HG02970 (cell line): ENCODE data around the gene RAD21L1.

Source experiments
- ATAC-seq: cut with Tn5 transposase; IDR thresholded peaks from one replicate; pipeline ENCODE4 v1.9.1; 2021; ENCODE audit warnings: mild to moderate bottlenecking, moderate library complexity, moderate number of reproducible peaks; ENCODE audit not compliant: unreplicated experiment, low FRiP score

RAD21L1 gene

DNA sequence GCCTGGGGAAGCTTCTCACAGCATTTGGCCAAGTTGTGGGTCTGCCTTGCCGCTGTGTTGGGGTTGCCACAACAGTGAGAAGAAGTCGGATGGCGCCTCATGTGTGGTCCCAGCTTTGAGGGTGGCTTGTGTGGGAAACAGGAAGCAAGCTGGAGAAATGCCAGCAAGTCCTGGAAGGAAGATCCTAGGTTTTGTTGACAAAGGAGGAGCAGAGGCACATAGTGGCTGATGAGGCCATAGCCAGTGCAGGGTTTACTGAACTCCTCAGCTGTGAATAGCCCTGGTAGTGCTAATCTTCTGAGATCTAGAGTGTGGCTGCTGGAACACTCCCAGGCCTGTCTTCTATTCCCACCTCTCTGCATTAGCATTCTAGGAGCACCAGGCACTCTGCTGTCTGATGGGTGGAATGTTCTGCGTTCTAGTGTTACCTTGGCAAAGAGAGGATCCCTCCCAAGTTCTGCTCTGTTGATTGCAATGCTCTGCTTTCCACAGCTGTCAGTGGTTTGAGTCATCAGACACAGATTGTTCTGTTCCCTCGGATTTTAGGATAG is 65.4 kb downstream of the RAD21L1 start:
- ATAC-seq: no peak

DNA sequence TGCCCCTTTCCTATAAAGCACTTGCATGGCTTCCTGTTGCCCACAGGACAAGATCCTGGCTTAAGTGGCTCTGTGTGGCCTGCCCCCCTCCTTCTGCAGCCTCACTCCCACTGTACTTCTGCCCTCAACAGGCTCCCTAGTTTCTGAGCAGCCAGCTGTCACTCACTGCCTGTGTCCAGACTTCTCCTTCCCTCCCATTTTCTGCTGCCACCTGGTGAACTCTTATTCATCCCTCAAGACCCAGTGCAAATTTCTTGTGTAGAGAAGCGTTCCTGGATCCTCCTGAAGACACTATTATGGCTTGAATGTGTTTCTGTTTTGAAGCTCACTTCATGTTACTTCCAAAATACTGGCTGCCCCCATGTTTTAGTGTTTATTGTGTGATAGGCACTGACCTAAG is 66.8 kb downstream of the RAD21L1 start:
- ATAC-seq: no peak

DNA sequence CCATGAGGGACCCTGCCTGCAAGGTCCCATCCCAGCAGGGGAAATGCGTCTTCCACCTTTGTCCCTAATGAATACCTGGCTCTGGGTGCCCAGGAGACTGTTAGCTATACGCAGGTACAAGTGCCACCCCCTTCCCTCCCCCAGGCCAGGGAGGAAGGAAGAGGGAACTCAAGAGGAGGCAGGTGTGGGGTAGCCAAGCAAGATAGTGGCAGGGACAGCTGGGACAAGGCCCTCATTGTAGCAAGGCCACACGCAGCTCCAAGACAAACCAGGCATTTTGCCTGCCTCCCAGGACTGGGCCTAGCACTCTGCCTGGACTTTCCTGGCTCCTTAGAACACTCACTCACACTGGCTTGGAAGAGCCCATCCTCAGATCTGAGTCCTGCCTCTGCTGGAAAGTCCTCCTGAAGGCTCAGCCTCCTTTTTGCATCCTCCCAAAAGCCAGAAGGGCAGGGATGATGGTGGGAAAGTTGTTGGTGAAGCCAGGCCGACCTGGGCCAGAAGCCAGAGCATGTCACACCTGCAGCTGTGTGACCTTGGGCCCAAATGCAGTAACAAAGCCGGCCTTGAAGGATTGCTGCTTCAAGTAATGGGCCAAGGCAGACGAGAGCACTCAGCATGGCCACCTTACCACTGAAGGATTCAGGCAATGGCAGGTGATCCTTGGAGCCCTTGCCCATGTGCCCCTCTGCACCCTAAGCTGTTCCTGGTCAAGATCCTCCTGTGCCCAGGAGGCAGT is 68.0 kb downstream of the RAD21L1 start:
- ATAC-seq: no peak

DNA sequence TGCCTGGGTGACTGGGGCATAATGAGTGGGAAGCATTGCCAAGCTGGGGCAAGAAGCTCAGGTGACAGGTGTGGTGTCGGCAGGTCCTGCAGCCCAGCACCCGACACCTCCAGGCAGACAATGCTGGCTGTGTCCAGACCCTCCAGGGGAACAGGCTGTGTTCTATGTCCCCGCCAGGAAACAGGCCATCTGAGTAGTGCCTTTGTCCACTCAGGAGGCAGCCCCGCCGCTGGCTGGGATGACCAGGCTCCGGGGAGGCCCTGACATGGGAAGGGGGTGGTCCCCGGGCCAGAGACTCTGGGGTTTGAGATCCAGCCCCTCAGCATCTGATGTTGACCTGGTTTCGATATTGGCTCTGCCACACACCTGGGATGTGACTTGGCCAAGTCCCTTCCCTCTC is 68.7 kb downstream of the RAD21L1 start:
- ATAC-seq: no peak

DNA sequence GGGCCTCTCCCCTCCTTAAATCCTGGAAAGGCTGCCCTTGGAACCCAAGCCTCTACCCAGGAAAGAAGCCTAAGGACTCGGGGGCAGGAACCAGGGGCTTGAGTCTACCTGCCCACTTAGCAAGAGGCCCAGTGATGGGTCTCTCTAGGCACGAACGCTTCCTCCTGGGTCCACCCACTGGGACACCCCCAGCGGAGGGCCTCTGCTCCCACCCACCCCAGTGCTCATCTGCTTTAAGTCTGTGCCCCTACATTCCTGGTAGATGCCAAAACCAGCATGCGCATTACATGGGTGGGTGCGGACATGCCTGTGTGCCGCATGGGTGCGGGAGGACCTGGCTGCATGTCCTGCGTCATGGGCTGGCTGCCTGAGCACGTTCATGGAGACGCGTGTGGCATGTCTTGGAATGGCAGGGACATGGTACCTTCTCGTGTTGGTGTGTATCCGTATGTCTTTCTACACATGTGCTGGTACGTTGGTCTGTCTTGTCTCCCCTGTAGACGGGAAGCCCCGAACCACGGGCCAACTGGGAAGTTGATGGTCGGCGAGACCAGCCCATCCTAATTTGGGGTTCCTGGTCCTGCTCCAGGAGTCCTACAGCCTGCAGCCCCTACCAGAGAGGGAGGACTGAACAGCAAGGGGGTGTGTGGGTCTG is 69.6 kb downstream of the RAD21L1 start:
- no peak for ATAC-seq

DNA sequence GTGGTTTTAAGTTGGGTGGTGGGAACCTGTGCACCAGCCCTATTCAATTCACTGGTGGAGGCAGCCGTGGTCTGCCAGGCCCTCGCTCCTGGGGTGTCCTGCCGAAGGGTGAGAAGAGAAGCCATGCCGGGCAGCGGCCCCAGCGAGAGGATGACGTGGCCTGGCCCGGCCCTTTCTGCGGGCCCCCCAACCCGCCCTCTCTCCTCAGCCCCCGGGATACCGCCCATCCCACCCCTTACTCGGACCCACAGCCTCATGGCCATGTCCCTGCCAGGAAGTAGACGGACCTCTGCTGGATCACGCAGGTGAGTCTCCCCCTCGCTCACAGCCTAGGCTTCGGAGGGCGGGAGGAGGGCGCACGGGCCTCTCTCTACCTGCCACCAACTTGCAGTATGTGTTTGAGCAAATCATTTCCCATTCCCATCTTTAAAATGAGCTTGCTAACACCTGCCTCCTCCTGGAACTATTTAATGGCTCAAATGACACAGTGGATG is 70.3 kb downstream of the RAD21L1 start:
- no peak for ATAC-seq

DNA sequence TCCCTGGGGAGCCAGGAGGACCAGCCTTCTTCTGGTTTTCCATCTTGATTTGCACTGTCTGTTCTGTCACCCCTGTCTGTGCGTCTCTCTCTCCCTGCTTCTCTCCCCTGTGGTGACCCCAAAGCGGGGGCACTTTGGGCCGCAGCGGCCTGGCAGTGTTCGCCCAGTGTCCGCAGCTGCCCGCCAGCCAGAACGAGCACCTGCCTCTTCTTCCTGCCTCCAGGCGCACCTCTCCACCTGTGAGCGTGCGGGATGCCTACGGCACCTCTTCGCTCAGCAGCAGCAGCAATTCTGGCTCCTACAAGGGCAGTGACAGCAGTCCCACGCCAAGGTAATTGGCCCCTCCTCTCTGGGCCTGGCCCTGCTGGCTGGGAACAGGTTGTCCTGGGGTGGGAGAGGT is 71.1 kb downstream of the RAD21L1 start:
- no peak for ATAC-seq

DNA sequence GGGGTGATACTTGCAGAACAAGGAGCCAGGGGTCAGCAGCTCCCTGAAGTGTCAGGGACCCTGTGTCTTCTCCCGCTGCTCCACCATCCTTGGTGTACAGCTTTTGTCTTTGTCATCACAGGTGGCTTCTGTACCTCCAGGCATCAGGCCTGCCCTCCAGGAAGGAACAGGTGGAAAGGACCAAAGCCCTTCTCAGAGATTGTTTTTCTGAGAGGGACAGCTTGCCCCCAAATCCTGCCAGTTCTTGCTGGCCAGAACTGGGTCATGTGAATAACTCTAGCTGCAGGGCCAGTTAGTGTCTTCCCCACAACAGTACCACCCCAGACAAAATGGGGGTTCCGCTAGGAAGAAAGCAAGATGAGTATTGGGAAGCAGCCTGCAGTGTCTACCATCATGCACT is 71.6 kb downstream of the RAD21L1 start:
- ATAC-seq: no peak

DNA sequence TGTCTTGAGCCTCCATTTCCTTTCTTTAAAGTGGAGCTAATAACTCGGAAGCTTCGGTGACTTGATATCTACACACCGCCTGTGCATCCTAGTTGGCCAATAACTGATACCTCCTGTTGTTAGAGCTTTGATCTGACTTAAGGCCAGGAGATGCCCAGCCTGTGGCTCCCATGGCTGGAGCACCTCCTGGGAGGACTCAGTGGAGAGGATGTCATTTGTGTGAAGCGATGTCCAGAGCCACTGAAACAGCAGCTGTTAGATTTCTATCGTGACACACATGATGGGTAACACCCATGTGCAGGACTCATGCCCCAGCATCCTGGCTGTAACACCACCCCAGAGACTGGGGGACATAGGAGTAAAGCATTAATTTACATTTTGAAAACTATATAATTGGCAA is 72.3 kb downstream of the RAD21L1 start:
- ATAC-seq: no peak

DNA sequence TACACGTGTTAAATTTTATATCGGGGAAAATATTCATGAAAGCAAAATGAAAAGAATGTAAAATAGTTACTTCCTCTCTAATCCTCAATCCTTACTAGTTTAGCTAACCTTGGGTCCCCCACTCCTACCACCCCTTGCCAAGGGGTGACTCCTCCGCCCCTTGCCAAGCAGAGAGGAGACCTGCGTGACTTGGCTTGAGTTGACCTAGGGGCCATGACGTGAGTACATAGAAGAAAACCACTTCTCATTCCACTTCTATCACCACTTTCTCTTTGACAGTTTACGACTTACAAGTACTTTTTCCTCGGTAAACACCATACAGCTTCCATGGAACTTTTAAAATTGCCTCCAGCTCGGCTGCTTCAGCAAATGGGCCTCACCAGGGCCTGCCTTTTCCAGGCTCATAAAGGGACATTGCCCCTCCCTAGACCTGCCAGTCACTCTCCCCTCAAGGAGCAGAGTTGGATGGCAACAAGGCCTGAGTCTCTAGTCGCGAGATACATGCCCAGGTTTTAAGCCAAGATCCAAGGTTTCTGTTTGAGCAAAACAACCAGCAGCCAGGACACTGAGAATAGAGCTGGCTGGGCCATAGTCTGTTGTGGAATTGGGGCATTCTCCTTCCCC is 73.2 kb downstream of the RAD21L1 start:
- ATAC-seq: no peak

DNA sequence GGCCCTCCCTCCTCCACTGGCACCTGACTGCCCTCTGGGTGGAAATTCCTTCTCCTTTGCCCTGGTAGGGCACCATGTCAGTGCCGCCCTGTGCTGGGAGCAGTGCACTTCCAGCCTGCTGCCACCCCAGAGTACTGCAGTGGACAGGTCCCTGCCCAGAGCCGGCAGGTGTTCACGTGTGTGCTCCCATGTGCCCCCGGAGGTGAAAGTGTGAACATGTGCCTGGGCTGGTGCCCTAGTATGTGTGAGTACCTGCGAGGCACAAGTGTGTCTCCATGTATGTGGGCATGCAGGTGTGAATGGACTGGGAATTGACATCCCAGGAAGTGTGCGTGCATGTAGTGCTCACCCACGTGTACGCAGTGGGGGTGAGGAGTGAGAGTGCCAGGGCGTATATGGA is 73.7 kb downstream of the RAD21L1 start:
- ATAC-seq: no peak

DNA sequence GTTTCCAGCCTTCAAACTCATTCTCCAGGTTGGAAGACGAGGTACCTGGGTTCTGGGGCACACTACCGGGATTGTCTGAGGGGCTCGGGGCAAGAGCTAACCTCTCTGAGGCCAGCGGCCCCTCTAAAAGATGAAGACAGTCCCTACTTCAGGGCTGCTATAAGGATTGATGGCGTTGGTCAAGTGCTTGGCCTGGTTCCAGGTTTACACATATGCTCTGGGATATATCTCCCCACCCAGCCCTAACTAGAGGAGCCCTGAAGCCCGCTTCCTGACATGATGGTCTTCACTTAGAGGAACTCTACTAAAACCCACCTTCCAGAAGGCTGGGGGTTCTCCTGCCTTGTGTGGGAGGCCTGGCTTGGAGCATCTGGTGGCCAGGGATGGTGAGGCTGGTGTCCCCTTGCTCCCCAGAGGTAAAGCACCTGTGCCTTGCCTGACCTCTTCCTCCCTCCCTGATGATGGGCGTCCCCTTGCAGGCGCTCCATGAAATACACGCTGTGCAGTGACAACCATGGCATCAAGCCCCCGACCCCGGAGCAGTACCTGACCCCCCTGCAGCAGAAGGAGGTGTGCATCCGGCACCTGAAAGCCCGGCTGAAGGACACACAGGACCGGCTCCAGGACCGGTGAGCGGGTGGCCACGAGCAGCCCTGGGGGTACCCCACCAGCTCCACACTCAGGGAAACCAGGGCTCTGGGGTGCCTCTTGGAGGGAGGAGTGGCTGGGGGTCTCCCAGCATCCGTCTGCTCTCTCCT is 74.4 kb downstream of the RAD21L1 start:
- no peak for ATAC-seq

DNA sequence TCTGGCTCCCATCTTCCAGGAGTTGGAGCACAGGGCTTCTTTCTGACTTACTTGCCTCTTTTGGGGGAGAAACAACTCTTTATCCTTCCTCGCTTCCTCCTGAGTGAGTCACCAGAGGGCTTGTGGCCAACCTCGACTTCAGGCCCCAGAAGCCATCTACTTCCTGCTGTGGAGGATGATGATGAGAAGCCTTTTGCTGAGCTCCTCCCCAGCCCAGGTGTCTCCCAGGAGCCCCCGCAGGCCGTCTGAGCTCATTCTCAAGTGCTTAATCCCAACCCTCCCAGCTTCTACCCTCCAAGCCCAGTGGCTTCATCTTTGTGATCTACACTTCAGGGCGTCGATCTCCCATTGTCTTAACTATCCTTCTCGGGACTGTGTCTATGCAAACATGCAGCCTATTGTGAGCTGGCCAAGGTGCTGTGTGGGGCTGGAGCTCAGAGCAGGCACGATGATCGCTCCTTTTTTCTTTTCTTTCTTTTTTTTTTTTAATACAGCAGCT is 75.2 kb downstream of the RAD21L1 start:
- no peak for ATAC-seq

DNA sequence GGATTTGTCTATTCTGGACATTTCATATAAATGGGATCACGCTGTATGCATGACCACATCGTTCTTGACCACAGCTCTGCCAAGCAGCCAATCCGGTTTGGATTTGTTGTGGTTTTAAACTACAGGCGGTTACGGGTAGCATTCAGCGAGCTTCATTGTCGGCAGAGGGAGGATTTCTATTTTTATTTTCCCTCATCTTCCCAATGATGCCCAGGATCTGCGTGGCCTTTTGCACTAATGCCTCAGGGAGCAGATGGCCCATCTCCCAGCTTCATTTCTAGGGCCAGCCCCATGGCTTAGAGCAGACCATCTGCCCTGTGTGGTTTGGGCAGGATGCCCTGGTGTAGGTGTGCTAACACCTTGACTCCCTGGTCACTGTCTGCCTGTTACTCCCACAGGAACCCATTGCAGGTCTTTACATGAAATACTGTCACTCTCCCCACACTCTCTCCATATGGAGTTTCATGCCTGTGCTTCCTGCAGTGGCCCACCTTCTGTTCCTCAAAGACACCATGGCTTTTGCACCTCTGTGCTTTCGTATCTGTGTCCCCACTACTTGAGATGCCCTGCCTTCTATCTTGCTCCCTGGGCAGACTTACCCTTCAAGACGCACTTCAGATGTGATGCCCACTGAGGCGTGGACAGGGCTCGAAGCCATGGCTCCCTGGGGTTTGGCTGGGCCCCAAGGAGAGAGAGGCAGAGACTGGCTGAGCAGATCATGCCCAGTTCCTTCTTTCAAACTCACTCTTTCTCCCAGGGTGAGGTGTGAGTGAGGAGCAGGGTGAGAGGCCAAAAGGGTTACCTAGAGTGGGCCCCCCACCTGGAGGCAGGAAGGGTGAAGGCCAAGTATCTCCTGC is 77.1 kb downstream of the RAD21L1 start:
- ATAC-seq: no peak

DNA sequence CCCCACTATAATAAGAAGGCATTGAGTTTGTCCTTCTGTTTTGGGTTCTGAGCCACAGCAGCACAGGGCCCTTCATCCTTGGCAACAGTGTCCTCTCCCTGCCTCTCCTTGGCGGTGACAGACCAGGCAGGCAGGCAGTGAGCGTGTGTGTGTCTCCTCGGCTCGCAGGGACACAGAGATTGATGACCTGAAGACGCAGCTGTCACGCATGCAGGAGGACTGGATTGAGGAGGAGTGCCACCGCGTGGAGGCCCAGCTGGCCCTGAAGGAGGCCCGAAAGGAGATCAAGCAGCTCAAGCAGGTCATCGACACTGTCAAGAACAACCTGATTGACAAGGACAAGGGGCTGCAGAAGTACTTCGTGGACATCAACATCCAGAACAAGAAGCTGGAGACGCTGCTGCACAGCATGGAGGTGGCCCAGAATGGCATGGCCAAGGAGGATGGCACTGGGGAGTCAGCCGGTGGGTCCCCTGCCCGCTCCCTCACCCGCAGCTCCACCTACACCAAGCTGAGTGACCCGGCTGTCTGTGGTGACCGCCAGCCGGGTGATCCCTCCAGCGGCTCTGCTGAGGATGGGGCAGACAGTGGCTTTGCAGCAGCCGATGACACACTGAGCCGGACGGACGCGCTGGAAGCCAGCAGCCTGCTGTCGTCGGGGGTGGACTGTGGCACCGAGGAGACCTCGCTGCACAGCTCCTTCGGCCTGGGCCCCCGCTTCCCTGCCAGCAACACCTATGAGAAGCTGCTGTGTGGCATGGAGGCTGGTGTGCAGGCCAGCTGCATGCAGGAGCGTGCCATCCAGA is 79.1 kb downstream of the RAD21L1 start:
- no peak for ATAC-seq
